BLaER1 treated with 17β-estradiol and CSF1 and Interleukin-3, amounts not matched to agents 10 nM and 100 nM (cell line): ENCODE results near the gene SLC44A4.
"Not testable (repeated sequence)": the region's sequence is repeated elsewhere in the genome, so short reads cannot be mapped to it uniquely, and the experiment has no call there.

ENCODE experiments used
- H3K27ac ChIP-seq, 11 experiments: shearing (Covaris generic); formaldehyde crosslinking; 2 replicates each; pipeline ENCODE4 v1.8.1; 2022
- H3K27me3 ChIP-seq, 11 experiments: shearing (Covaris generic); formaldehyde crosslinking; 2 replicates each; pipeline ENCODE4 v1.8.1; 2022
- H3K36me3 ChIP-seq, 11 experiments: shearing (Covaris generic); formaldehyde crosslinking; 2 replicates each; pipeline ENCODE4 v1.8.1; 2022
- H3K4me1 ChIP-seq, 10 experiments: shearing (Covaris generic); formaldehyde crosslinking; 2 replicates each; pipeline ENCODE4 v1.8.1; 2022
- H3K4me2 ChIP-seq, 11 experiments: shearing (Covaris generic); formaldehyde crosslinking; 2 replicates each; pipeline ENCODE4 v1.8.1; 2022
- H3K4me3 ChIP-seq, 10 experiments: shearing (Covaris generic); formaldehyde crosslinking; 2 replicates each; pipeline ENCODE4 v1.8.1; 2022
- H3K9ac ChIP-seq, 11 experiments: shearing (Covaris generic); formaldehyde crosslinking; 2 replicates each; pipeline ENCODE4 v1.8.1; 2022
- H3K9me3 ChIP-seq, 11 experiments: shearing (Covaris generic); formaldehyde crosslinking; replicated peaks in 1 of 11; 2 replicates each; pipeline ENCODE4 v1.8.1; 2022
- H4K20me1 ChIP-seq, 11 experiments: shearing (Covaris generic); formaldehyde crosslinking; 2 replicates each; pipeline ENCODE4 v1.8.1; 2022
- Cebpa-rat ChIP-seq, 11 experiments: shearing (Covaris generic); IDR thresholded peaks; 2 replicates each; pipeline ENCODE4 v1.8.1; 2022

SLC44A4 gene

DNA sequence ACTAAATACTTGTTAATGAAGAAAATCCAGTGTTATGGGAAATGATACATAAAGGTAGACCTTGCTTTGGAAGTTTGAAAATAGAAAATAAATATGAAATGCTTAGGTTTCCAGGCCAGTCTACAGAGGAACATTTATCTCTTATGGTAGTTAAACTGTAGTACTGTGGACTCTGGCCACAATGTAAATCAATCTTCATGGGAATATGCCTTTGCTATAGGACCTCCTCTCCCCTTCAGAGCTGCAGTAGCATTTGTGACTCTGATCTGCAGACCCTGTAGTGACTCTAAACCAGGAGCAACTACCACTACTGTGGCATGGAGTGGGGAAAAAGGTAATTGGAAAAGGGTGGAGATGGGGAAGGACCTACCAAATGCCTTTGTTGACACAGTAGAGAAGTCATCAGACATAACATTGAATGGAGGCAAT, 58.9 kb downstream of the SLC44A4 start:
- H3K4me1 ChIP-seq: peaks cover 56 to 78% (median 67%) of the 10 kb centered on the region in 10 experiments
- no peak for TF ChIP-seq Cebpa-rat (IDR thresholded peaks at IDR 0.05)
- H4K20me1 ChIP-seq: peaks cover 0 to 7% (median 0%) of the 10 kb centered on the region in 11 experiments; a peak in 1 of 22 replicates
- H3K4me3 ChIP-seq: 0 out of 20 replicates have a peak overlapping the region, but pooled peaks of 1 of the 10 experiments have one; percentile 67
- H3K9me3 ChIP-seq: peaks cover 0 to 6% (median 0%) of the 10 kb centered on the region in 11 experiments; a peak in 2 of 22 replicates
- peaks cover 0 to 9% (median 8%) of the 10 kb centered on the region in 11 experiments; a peak in 17 of 22 replicates for H3K27me3 ChIP-seq
- H3K4me2 ChIP-seq: peak overlapping the region in 7 of 11 experiments; percentile 1 to 99 (median 96); a peak in 11 of 22 replicates
- H3K9ac ChIP-seq: peak overlapping the region in 1 of 11 experiments; percentile 38; a peak in 1 of 22 replicates
- no peaks in the 10 kb centered on the region for H3K36me3 ChIP-seq
- no peak overlapping the region for H3K27ac ChIP-seq

GRCh38 chr6:31817929-31818511, 60.8 kb downstream of the SLC44A4 start:
- Histone ChIP-seq H3K27me3 (peaks cover 0 to 27% (median 25%) of the 10 kb centered on the region in 11 experiments; a peak in 19 of 22 replicates), H3K27ac (peak overlapping the region; percentile 51 to 82 (median 66)), H3K9ac (peak overlapping the region; percentile 20 to 83 (median 76); a peak in 20 of 22 replicates), H3K4me2 (peak overlapping the region; percentile 51 to 99 (median 89)), H3K4me1 (peaks cover 52 to 77% (median 68%) of the 10 kb centered on the region in 10 experiments), H3K4me3 (peak overlapping the region; percentile 51 to 76 (median 68); a peak in 18 of 20 replicates)
- H3K36me3 ChIP-seq, H3K9me3 ChIP-seq, H4K20me1 ChIP-seq: not testable (repeated sequence)

DNA sequence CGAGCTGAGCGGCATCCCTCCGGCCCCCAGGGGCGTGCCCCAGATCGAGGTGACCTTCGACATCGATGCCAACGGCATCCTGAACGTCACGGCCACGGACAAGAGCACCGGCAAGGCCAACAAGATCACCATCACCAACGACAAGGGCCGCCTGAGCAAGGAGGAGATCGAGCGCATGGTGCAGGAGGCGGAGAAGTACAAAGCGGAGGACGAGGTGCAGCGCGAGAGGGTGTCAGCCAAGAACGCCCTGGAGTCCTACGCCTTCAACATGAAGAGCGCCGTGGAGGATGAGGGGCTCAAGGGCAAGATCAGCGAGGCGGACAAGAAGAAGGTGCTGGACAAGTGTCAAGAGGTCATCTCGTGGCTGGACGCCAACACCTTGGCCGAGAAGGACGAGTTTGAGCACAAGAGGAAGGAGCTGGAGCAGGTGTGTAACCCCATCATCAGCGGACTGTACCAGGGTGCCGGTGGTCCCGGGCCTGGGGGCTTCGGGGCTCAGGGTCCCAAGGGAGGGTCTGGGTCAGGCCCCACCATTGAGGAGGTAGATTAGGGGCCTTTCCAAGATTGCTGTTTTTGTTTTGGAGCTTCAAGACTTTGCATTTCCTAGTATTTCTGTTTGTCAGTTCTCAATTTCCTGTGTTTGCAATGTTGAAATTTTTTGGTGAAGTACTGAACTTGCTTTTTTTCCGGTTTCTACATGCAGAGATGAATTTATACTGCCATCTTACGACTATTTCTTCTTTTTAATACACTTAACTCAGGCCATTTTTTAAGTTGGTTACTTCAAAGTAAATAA, 61.5 kb downstream of the SLC44A4 start:
- H3K9me3 ChIP-seq, H4K20me1 ChIP-seq, H3K36me3 ChIP-seq: not testable (repeated sequence)
- peak overlapping the region; percentile 51 to 82 (median 66) for H3K27ac ChIP-seq
- peaks cover 0 to 34% (median 30%) of the 10 kb centered on the region in 11 experiments; a peak in 19 of 22 replicates for H3K27me3 ChIP-seq
- H3K4me2 ChIP-seq: peak overlapping the region; percentile 51 to 99 (median 89)
- H3K9ac ChIP-seq: peak overlapping the region; percentile 20 to 83 (median 76); a peak in 21 of 22 replicates
- H3K4me1 ChIP-seq: peaks cover 50 to 76% (median 66%) of the 10 kb centered on the region in 10 experiments
- H3K4me3 ChIP-seq: peak overlapping the region; percentile 51 to 76 (median 68)

DNA sequence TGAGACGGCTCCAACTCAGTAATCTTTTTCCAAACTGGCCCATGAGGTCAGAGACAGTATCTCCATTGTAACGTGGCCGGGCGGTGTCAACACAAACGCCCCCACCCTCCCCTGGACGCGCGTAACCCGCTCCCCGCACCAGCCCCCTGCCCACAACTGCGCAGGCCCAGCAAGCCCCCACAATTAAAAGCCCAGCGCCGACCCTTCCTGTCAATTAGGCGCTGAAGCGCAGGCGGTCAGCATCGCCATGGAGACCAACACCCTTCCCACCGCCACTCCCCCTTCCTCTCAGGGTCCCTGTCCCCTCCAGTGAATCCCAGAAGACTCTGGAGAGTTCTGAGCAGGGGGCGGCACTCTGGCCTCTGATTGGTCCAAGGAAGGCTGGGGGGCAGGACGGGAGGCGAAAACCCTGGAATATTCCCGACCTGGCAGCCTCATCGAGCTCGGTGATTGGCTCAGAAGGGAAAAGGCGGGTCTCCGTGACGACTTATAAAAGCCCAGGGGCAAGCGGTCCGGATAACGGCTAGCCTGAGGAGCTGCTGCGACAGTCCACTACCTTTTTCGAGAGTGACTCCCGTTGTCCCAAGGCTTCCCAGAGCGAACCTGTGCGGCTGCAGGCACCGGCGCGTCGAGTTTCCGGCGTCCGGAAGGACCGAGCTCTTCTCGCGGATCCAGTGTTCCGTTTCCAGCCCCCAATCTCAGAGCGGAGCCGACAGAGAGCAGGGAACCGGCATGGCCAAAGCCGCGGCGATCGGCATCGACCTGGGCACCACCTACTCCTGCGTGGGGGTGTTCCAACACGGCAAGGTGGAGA, 63.6 kb downstream of the SLC44A4 start, which contains the start of the genes HSPA1A and HSPA1L:
TSS of gene HSPA1A (plus strand) at position 519 of the 814 bp plus-strand sequence. CDS start at position 733, 214 bp downstream.
TSS of gene HSPA1L (minus strand) at position 259 of the 814 bp plus-strand sequence. CDS start 3,311 bp downstream, outside the sequence.
- H3K4me2 ChIP-seq: peak within 1 kb of the TSS; percentile 76 to 95 (median 89)
- H4K20me1 ChIP-seq: peaks cover 0 to 7% (median 0%) of the 10 kb centered on the region in 11 experiments; a peak in 1 of 22 replicates
- peaks cover 36 to 59% (median 52%) of the 10 kb centered on the region in 10 experiments for H3K4me1 ChIP-seq
- peak within 1 kb of the TSS; percentile 54 to 78 (median 72) for H3K9ac ChIP-seq
- H3K9me3 ChIP-seq: peaks cover 0 to 6% (median 0%) of the 10 kb centered on the region in 11 experiments; a peak in 2 of 22 replicates
- peak within 1 kb of the TSS; percentile 50 to 67 (median 58) for H3K4me3 ChIP-seq
- H3K36me3 ChIP-seq: peaks cover 0 to 6% (median 0%) of the 10 kb centered on the region in 11 experiments; a peak in 1 of 22 replicates
- H3K27me3 ChIP-seq: peaks cover 0 to 37% (median 30%) of the 10 kb centered on the region in 11 experiments; a peak in 19 of 22 replicates
- no peak for TF ChIP-seq Cebpa-rat (IDR thresholded peaks at IDR 0.05)
- H3K27ac ChIP-seq: peak within 1 kb of the TSS; percentile 53 to 75 (median 71)

- H4K20me1 ChIP-seq: peaks cover 0 to 7% (median 0%) of the 10 kb centered on the region in 11 experiments; a peak in 1 of 22 replicates
- no peak for TF ChIP-seq Cebpa-rat (IDR thresholded peaks at IDR 0.05)
- H3K4me1 ChIP-seq: peaks cover 34 to 54% (median 47%) of the 10 kb centered on the region in 10 experiments
- H3K4me2 ChIP-seq: peak overlapping the region; percentile 73 to 95 (median 84)
- peak overlapping the region; percentile 50 to 67 (median 58) for H3K4me3 ChIP-seq
- peaks cover 0 to 7% (median 0%) of the 10 kb centered on the region in 11 experiments; a peak in 1 of 22 replicates for H3K36me3 ChIP-seq
- peaks cover 0 to 37% (median 30%) of the 10 kb centered on the region in 11 experiments; a peak in 19 of 22 replicates for H3K27me3 ChIP-seq
- H3K9ac ChIP-seq: peak overlapping the region in 10 of 11 experiments; percentile 49 to 72 (median 58); a peak in 17 of 22 replicates
- H3K9me3 ChIP-seq: peaks cover 0 to 6% (median 0%) of the 10 kb centered on the region in 11 experiments; a peak in 2 of 22 replicates
- peak overlapping the region in 10 of 11 experiments; percentile 22 to 67 (median 53); a peak in 17 of 22 replicates for H3K27ac ChIP-seq
Measured at GRCh38 chr6:31814677-31815024, 64.1 kb downstream of the SLC44A4 start.

DNA sequence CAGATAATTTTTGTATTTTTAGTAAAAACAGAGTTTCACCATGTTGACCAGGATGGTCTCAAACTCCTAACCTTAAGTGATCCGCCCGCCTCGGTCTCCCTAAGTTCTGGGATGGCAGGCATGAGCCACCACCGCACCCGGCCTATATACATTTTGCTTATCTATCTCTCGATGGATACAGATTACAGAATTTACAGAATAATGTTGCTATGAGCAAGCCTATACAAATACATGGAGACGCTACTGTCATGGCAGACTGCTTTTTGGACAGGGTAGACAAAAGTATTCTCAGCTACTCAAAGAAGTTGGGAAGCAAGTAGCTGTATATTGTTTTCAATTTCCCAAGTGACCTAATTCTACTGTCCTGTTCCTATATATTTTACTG, 65.3 kb downstream of the SLC44A4 start:
- H3K27ac ChIP-seq: peak overlapping the region; percentile 44 to 75 (median 71); a peak in 20 of 22 replicates
- H3K36me3 ChIP-seq: peaks cover 0 to 7% (median 0%) of the 10 kb centered on the region in 11 experiments; a peak in 1 of 22 replicates
- H4K20me1 ChIP-seq: peaks cover 0 to 7% (median 0%) of the 10 kb centered on the region in 11 experiments; a peak in 1 of 22 replicates
- peak overlapping the region in 8 of 10 experiments; percentile 44 to 66 (median 58); a peak in 8 of 20 replicates for H3K4me3 ChIP-seq
- peaks cover 22 to 42% (median 37%) of the 10 kb centered on the region in 10 experiments for H3K4me1 ChIP-seq
- peaks cover 0 to 6% (median 0%) of the 10 kb centered on the region in 11 experiments; a peak in 2 of 22 replicates for H3K9me3 ChIP-seq
- H3K4me2 ChIP-seq: peak overlapping the region; percentile 76 to 95 (median 89)
- no peak for TF ChIP-seq Cebpa-rat (IDR thresholded peaks at IDR 0.05)
- peak overlapping the region in 10 of 11 experiments; percentile 54 to 78 (median 72); a peak in 16 of 22 replicates for H3K9ac ChIP-seq
- H3K27me3 ChIP-seq: peaks cover 0 to 37% (median 30%) of the 10 kb centered on the region in 11 experiments; a peak in 19 of 22 replicates
